ENCODE data around the gene ZFAND3.

Gene ZFAND3

GRCh38 chr6:38185244-38185643 is 365.7 kb downstream of the ZFAND3 start:
- no peak for DNase-seq (ENCODE audit: low read depth in 3 of 3)

DNA sequence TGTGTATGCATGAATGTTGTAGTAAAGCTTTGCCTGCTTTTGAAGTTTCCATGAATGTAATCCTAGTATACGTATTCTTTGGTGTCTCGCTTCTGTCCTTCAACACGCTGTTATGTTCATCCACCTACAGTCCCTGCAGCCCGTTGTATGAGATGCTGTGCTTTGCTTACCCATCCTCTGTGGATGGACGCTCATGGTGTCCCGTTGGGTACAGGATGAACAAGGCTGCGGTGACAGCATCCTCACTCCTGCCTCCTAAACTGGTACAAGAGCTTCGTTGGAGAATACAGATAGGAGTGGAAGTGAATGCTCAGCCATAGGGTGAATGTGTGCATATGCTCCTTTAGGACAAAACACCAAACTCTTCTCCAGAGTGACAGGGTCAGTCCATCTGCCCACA is 366.2 kb downstream of the ZFAND3 start:
- DNase-seq (ENCODE audit: low read depth in 3 of 3), result no peak

- DNase-seq (ENCODE audit: low read depth in 3 of 3), result no peak
Measured at GRCh38 chr6:38187325-38187724, 367.8 kb downstream of the ZFAND3 start.

DNA sequence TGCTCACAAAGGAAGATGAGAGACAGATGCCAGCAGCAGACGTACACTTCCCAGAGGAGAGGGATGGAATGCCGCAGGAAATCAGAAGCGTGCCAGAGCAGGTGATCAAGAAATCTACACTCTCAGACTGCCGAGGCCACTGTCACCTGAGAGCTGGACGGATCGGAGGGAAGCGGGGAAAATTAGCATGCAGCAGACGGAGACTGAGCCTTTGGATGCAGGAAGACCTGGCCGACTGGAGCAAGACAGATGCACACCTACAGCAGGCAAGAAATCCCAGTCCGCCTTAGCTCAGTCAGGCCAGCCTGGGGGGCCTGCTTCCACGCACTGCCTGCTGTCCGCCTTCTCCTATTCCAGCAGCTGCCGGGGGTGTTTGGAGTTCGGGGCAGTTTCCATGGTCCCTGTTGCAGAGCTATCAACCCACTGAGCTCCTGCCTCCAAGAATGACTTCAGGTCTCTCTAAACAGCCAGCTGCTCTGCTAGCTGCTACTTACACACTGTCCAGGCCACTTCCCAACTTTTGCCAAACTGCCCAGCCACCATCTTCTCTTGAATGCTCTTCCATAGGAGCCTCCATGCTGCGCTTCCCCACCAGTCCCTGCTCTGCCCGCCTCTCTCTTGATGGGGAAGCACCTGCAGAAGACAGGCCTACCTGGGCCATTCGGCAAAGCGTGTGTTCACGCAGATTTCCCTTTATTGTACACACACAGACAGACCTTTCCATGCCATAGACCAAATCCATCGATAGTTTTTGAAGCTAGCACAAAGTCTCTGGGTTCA is 368.5 kb downstream of the ZFAND3 start:
- no peak for DNase-seq (ENCODE audit: low read depth in 3 of 3)

DNA sequence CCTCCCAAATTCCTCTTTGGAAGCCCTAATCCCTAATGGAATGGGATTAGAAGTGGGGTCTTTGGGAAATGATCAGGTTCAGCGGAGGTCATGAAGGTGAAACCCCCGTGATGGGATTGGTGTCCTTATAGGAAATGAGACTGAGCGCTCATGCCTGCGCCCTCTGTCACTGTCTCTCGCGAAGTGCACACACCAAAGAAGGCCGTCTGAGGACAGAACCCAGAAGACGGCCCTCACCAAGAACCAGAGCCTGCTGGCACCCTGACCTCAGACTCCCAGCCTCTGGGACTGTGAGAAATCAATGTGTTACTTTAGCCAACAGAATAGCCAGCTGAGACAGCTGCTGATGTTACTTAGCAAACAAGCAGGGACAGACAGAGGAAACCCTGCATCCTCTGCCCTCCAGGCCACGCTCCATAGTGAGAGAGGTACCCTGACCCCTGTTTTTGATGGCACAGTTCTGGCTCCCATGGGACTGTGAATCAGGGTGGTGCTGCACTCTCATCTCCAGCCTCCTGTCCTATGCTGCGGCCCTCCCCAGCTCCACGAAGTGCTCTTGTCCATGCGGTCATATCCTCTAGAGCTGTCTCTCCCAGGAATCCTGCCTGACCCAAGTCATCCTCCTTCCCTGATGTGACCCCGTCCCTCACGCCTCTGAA is 369.3 kb downstream of the ZFAND3 start:
- no peak for DNase-seq (ENCODE audit: low read depth in 3 of 3)

- no peak for DNase-seq (ENCODE audit: low read depth in 3 of 3)
Measured at GRCh38 chr6:38191418-38191817, 371.9 kb downstream of the ZFAND3 start.

- no peak for DNase-seq (ENCODE audit: low read depth in 3 of 3)
Measured at GRCh38 chr6:38192011-38192410, 372.5 kb downstream of the ZFAND3 start.

GRCh38 chr6:38192487-38192886 is 373.0 kb downstream of the ZFAND3 start:
- DNase-seq (ENCODE audit: low read depth in 3 of 3), result no peak

- no peak for DNase-seq (ENCODE audit: low read depth in 3 of 3)
Measured at GRCh38 chr6:38193051-38193450, 373.5 kb downstream of the ZFAND3 start.

GRCh38 chr6:38193481-38194281 is 374.2 kb downstream of the ZFAND3 start:
- DNase-seq (ENCODE audit: low read depth in 3 of 3), result no peak

DNA sequence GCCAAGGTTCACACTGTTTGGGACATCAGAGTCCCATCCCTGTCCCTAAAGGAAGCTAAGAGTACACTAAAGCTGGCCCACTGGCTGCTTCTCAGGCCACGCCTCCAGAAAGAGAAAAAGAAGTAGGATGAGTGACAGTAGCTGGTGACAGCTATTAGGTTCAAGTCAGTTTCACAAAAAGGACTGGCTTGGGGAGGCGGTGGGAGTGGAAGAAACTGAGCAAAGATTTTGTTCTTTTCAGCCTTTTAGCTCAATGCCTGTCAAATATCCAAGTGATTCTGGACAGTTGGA is 374.7 kb downstream of the ZFAND3 start:
- no peak for DNase-seq (ENCODE audit: low read depth in 3 of 3)

- no peak for DNase-seq (ENCODE audit: low read depth in 3 of 3)
Measured at GRCh38 chr6:38194589-38194988, 375.1 kb downstream of the ZFAND3 start.

DNA sequence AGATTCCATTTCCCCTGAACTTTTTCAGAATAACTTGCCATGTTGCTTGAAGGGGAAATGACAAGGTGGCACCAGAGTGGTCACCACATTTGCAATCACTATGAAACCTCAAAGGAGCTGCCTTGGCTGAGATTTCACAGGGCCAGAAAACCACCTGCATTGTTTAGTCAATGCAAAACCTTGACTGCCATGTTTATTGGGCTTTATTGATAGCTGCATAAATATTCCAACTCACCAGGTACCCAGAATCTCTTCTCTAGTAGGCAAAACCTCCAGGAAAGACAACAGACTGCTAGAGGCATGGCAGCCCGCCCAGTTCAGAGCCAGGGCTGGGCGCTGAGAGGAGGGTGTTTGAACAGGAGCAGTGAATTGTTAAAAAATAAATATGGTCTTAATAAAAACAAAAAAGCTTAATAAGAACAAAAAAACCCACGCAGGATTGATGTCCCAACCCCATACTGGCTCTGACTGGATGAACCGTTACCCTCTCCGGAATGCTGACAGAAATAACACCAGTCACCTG is 375.6 kb downstream of the ZFAND3 start:
- DNase-seq (ENCODE audit: low read depth in 3 of 3), result no peak

DNA sequence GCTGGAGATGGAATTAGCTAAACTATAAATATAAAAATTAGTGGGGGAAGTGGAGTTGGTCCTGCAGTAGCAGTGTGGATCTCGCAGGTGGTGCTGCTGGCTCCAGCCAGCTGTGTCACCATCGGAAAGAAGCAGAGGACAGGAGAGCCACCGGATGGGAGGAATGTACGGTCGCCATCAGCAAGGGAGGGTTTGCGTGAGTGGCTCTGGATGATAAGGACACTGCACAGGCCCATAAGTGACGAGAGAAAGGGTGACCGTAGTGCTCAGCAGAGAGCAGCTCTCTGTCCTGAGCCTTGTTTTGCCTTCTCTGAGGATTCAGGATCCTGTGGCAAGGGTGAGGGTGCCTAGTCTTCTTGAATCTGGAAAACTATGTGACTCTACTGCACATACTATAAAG is 378.7 kb downstream of the ZFAND3 start:
- no peak for DNase-seq (ENCODE audit: low read depth in 3 of 3)
